Measurements from ENCODE around the gene EPHA6.

GRCh38 chr3:97306226-97306625 lies 491.8 kb downstream of the EPHA6 start:
- TF ChIP-seq EZH2 (IDR thresholded peaks at IDR 0.05) (no peak), CTCF (IDR thresholded peaks at IDR 0.05) (no peak)

Data from neural progenitor cell (in vitro differentiated cells).